Progenitor cell of endocrine pancreas (in vitro differentiated cells): Measurements from ENCODE around the gene MBD5. TPM values are rescaled to one million over a fixed set of nuclear protein-coding genes. Genes with fewer than 3 reads are reported as not detected.

ENCODE experiments used
- DNase-seq: peaks from one replicate; pipeline ENCODE4 v3.0.0; 2021; ENCODE audit warnings: low spot score; ENCODE audit not compliant: unreplicated experiment
- H3K27ac Mint-ChIP-seq: 2 replicates; pipeline ENCODE4 v1.8.0; 2021; ENCODE audit warnings: mild to moderate bottlenecking, moderate library complexity, mixed read lengths
- H3K27me3 Mint-ChIP-seq: 2 replicates; pipeline ENCODE4 v1.8.0; 2021; ENCODE audit warnings: mixed read lengths
- H3K36me3 Mint-ChIP-seq: 2 replicates; pipeline ENCODE4 v1.8.0; 2022; ENCODE audit warnings: mixed read lengths; ENCODE audit not compliant: insufficient read depth
- H3K4me1 Mint-ChIP-seq: 2 replicates; pipeline ENCODE4 v1.8.0; 2021; ENCODE audit warnings: low read depth, mixed read lengths
- H3K4me3 Mint-ChIP-seq: 2 replicates; pipeline ENCODE4 v1.8.0; 2021; ENCODE audit warnings: low read depth, mild to moderate bottlenecking, moderate library complexity, mixed read lengths
- H3K9me3 Mint-ChIP-seq: 2 replicates; pipeline ENCODE4 v1.8.0; 2021; ENCODE audit warnings: low read depth, mixed read lengths
- total RNA-seq: library from RNA; stranded (reverse); gene quantifications from 2 replicates; pipeline ENCODE4 v1.2.1, GENCODE V29; 2021
- TF ChIP-seq, protein P1 (sequence below): fragments of 200-600 bp; sonication (generic); IDR thresholded peaks from one replicate; pipeline ENCODE4 v1.5.0; 2021; ENCODE audit warnings: antibody characterized with exemption, mild to moderate bottlenecking; ENCODE audit not compliant: unreplicated experiment

The MBD5 gene
- total RNA-seq, 1 donor from 2014 or later, result 65.6 TPM

DNA sequence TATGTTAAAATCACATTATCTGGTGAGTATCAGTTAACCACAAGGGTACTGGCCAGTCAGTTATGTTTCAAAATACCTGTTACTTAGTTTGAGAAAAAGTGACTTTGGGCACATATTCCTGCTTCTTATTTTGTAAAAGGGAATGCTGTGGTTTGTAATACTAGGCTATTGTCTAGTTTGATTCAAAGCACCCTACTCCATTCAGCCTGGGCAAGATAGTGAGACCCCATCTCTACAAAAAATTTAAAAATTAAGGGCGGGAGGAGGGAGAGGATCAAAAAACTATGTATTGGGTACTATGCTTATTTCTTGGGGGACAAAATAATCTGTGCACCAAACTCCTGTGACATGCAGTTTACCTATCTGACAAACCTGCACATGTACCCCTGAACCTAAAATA lies 18.9 kb downstream of the MBD5 start:
- no peak overlapping the region for H3K4me3 Mint-ChIP-seq
- H3K9me3 Mint-ChIP-seq, result no peaks in the 10 kb centered on the region
- no peak overlapping the region for H3K27ac Mint-ChIP-seq
- TF ChIP-seq, protein P1, sequence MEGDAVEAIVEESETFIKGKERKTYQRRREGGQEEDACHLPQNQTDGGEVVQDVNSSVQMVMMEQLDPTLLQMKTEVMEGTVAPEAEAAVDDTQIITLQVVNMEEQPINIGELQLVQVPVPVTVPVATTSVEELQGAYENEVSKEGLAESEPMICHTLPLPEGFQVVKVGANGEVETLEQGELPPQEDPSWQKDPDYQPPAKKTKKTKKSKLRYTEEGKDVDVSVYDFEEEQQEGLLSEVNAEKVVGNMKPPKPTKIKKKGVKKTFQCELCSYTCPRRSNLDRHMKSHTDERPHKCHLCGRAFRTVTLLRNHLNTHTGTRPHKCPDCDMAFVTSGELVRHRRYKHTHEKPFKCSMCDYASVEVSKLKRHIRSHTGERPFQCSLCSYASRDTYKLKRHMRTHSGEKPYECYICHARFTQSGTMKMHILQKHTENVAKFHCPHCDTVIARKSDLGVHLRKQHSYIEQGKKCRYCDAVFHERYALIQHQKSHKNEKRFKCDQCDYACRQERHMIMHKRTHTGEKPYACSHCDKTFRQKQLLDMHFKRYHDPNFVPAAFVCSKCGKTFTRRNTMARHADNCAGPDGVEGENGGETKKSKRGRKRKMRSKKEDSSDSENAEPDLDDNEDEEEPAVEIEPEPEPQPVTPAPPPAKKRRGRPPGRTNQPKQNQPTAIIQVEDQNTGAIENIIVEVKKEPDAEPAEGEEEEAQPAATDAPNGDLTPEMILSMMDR, result no peak
- H3K36me3 Mint-ChIP-seq, result no peaks in the 10 kb centered on the region
- H3K4me1 Mint-ChIP-seq, result no peaks in the 10 kb centered on the region
- no peaks in the 10 kb centered on the region for H3K27me3 Mint-ChIP-seq
- no peak for DNase-seq

DNA sequence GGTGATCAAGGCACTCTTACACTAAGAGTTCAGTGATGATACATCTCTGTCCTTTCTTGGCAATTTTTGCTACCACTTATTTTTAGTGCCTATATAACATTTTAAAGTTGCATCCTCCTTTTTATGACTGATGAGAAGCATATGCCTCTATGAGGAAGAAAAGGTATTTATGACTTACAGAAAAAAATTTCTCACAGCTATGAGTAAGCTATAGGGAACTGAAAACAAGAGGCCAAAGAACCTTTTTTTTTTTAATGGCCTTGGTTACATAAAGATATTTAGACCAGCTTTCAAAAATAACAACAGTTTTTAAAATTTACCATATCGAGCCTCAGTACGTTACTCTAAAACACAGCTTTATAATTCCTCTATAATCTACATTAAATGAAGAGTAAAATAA lies 21.3 kb downstream of the MBD5 start:
- TF ChIP-seq, protein P1, result no peak
- no peaks in the 10 kb centered on the region for H3K9me3 Mint-ChIP-seq
- H3K4me1 Mint-ChIP-seq, result peaks cover 3% of the 10 kb centered on the region

DNA sequence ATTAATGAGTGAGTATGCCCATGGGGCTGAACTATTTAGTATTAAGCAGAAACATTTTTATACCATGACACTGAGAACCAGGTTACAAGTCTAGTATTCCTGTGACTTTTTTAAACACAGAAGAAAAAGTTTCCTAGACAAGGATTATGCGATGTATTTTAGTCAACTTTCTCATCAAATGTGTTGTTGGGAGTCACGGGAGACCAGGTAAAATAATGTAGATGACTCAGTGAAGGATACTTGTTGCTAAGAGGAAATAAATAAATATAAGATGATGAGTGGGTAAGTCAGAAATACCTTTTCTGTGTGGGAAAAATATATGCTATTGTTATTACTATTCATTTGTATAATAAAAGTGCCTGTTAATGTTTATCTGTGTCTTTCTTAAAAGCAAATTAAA lies 23.4 kb downstream of the MBD5 start:
- no peak for DNase-seq
- Mint-ChIP-seq H3K27me3 (no peaks in the 10 kb centered on the region), H3K4me1 (peaks cover 3% of the 10 kb centered on the region), H3K4me3 (no peak overlapping the region), H3K27ac (no peak overlapping the region), H3K9me3 (no peaks in the 10 kb centered on the region), H3K36me3 (no peaks in the 10 kb centered on the region)
- TF ChIP-seq, protein P1, result no peak

More for the DNA sequence above, 21.3 kb downstream of the MBD5 start:
- Mint-ChIP-seq H3K27ac (no peak overlapping the region), H3K36me3 (no peaks in the 10 kb centered on the region), H3K27me3 (no peaks in the 10 kb centered on the region), H3K4me3 (no peak overlapping the region)
- DNase-seq, result no peak

DNA sequence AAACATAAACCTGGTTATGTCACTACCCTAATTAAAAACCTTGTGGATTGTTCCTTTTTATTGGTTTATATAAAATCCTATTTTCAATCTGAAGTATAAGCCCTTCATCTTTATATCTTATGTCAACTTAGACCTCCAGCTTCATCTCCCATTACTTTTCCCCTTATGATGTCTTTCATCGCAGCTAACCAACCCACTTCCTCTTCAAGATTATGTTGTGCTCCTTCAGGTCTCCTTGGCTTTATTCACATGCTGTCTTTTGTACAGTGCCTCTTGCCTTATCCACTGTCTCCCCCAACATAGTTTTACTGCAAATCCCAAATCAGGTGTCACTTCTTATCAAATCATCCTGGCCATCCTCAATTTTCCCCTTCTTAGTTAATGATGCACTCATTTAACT lies 25.9 kb downstream of the MBD5 start:
- no peak overlapping the region for H3K4me3 Mint-ChIP-seq
- no peak overlapping the region for H3K27ac Mint-ChIP-seq
- H3K36me3 Mint-ChIP-seq, result no peaks in the 10 kb centered on the region
- H3K27me3 Mint-ChIP-seq, result no peaks in the 10 kb centered on the region
- no peak for DNase-seq
- peaks cover 3% of the 10 kb centered on the region for H3K4me1 Mint-ChIP-seq
- TF ChIP-seq, protein P1, result no peak
- H3K9me3 Mint-ChIP-seq, result no peaks in the 10 kb centered on the region

DNA sequence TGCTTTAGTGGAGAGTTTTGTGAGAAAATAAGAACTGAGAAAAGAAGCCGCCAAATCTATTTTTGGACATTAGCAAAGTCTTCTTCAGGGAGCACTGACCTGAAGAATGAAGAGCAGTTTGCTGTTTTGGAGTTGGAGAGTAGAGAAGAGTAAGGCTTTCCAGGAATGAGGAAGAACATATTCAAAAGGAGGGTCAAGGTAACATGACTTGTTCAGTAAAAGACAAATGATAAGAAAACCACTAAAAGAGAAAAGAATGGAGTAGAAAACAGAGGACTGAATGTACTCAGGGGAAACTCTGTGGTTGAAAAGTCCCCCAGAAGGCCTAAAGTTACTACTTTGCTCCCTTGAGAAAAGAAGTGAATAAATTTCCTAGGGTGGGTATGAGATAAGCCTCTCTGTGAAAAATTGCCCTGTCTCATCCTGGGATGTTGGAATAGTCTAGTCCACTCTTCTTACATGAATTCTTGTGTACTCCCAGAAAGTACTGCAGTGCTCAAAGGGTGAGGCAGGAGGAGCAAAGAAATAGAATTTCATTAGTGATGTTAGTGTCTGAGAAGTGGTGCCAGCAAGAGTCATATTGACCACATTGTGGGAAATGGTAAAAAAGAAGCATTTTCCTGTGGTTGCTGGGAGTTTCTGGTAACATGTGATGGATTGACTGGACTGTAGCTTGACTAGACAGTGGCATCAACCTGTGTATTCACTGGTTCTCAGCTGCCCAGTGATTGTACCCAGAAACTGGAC lies 27.8 kb downstream of the MBD5 start:
- Mint-ChIP-seq H3K27ac (no peak overlapping the region), H3K27me3 (no peaks in the 10 kb centered on the region), H3K4me1 (peaks cover 3% of the 10 kb centered on the region), H3K9me3 (peaks cover 4% of the 10 kb centered on the region), H3K36me3 (peaks cover 5% of the 10 kb centered on the region), H3K4me3 (no peak overlapping the region)
- no peak for DNase-seq
- TF ChIP-seq, protein P1, result no peak
